ENCODE measurements around the gene C5orf15.

- no peak for TF ChIP-seq CTCF (optimal IDR thresholded peaks at IDR 0.05 in 1 of 3, IDR thresholded peaks at IDR 0.05 in 1 of 3, conservative IDR thresholded peaks at IDR 0.05 in 1 of 3; ENCODE audit: extremely low read depth in 1 of 3, insufficient read depth in 2 of 3, low read length in 3 of 3)
- no peak for TF ChIP-seq EZH2 (IDR thresholded peaks at IDR 0.05; ENCODE audit: low read length)
Measured at GRCh38 chr5:133926489-133927299, 41.7 kb downstream of the C5orf15 start.
